PFSK-1 (cell line): ENCODE data around the gene MEGF6.

ENCODE experiments used
- FOXP2 ChIP-seq: optimal IDR thresholded peaks from 2 replicates; pipeline ENCODE3; 2011; ENCODE audit warnings: borderline replicate concordance, control low read depth, inconsistent platforms; ENCODE audit not compliant: insufficient read depth; ENCODE audit errors: extremely low read length, extremely low read depth
- POLR2AphosphoS5 ChIP-seq: IDR thresholded peaks from 2 replicates; pipeline ENCODE4 v1.6.1; 2012; ENCODE audit warnings: low read depth, mild to moderate bottlenecking, control low read depth, low read length, moderate library complexity
- REST ChIP-seq, 2 experiments: IDR thresholded peaks; 2 replicates each; pipeline versions ENCODE4 v1.6.1 to v1.8.0; 2011 to 2012; ENCODE audit warnings: low read depth in 2 of 2, low read length in 2 of 2, control low read depth in 1 of 2, inconsistent platforms in 1 of 2, mild to moderate bottlenecking in 1 of 2, moderate library complexity in 1 of 2; ENCODE audit not compliant: insufficient read depth in 1 of 2
- SIN3A ChIP-seq: IDR thresholded peaks from 2 replicates; pipeline ENCODE4 v1.6.1; 2012; ENCODE audit warnings: mild to moderate bottlenecking, low read length, moderate library complexity, borderline replicate concordance; ENCODE audit not compliant: insufficient read depth
- TAF1 ChIP-seq: IDR thresholded peaks from 2 replicates; pipeline ENCODE4 v1.6.1; 2012; ENCODE audit warnings: low read length, control low read depth, borderline replicate concordance; ENCODE audit not compliant: insufficient read depth

The MEGF6 gene

GRCh38 chr1:3639397-3639911 lies 28.1 kb upstream of the MEGF6 start:
- no peak for TF ChIP-seq FOXP2
- no peak for TF ChIP-seq REST (IDR thresholded peaks at IDR 0.05; ENCODE audit: insufficient read depth in 1 of 2, low read depth in 2 of 2, low read length in 2 of 2)
- TF ChIP-seq TAF1, result no peak
- TF ChIP-seq SIN3A, result no peak
- no peak for TF ChIP-seq POLR2AphosphoS5

- TF ChIP-seq POLR2AphosphoS5 (no peak), TAF1 (no peak), SIN3A (no peak), FOXP2 (no peak), REST (IDR thresholded peaks at IDR 0.05; ENCODE audit: insufficient read depth in 1 of 2, low read depth in 2 of 2, low read length in 2 of 2) (no peak)
These were observed 27.4 kb upstream of the MEGF6 start for GRCh38 chr1:3638676-3639075.

GRCh38 chr1:3638027-3638426 lies 26.7 kb upstream of the MEGF6 start:
- TF ChIP-seq TAF1 (no peak), POLR2AphosphoS5 (no peak), SIN3A (no peak), FOXP2 (no peak), REST (IDR thresholded peaks at IDR 0.05; ENCODE audit: insufficient read depth in 1 of 2, low read depth in 2 of 2, low read length in 2 of 2) (no peak)

- TF ChIP-seq TAF1, result no peak
- TF ChIP-seq POLR2AphosphoS5, result no peak
- TF ChIP-seq REST (IDR thresholded peaks at IDR 0.05; ENCODE audit: insufficient read depth in 1 of 2, low read depth in 2 of 2, low read length in 2 of 2), result no peak
- no peak for TF ChIP-seq FOXP2
- no peak for TF ChIP-seq SIN3A
These were observed 25.2 kb upstream of the MEGF6 start for GRCh38 chr1:3636531-3636930.

- TF ChIP-seq SIN3A (no peak), REST (IDR thresholded peaks at IDR 0.05; ENCODE audit: insufficient read depth in 1 of 2, low read depth in 2 of 2, low read length in 2 of 2) (no peak), TAF1 (no peak), POLR2AphosphoS5 (no peak), FOXP2 (no peak)
These were observed 24.8 kb upstream of the MEGF6 start for GRCh38 chr1:3636080-3636479.
